GM12873 (cell line): Measurements from ENCODE around the gene MAP4K4.

Experiments
- CTCF ChIP-seq: IDR thresholded peaks from 2 replicates; pipeline ENCODE4 v1.5.1; 2012; ENCODE audit warnings: low read depth, mild to moderate bottlenecking, moderate library complexity, low read length, control low read depth; ENCODE audit not compliant: insufficient read depth; ENCODE audit errors: missing control alignments

Gene MAP4K4

GRCh38 chr2:101803128-101803527, 105.6 kb downstream of the MAP4K4 start:
- TF ChIP-seq CTCF: no peak

- no peak for TF ChIP-seq CTCF
These were observed 106.6 kb downstream of the MAP4K4 start for GRCh38 chr2:101803945-101804696.

GRCh38 chr2:101805152-101806088, 107.9 kb downstream of the MAP4K4 start:
- no peak for TF ChIP-seq CTCF

- TF ChIP-seq CTCF: no peak
These were observed 108.6 kb downstream of the MAP4K4 start for GRCh38 chr2:101806123-101806522.

GRCh38 chr2:101806701-101807100, 109.2 kb downstream of the MAP4K4 start:
- TF ChIP-seq CTCF: no peak

GRCh38 chr2:101807242-101807641, 109.7 kb downstream of the MAP4K4 start:
- no peak for TF ChIP-seq CTCF

GRCh38 chr2:101808006-101808562, 110.6 kb downstream of the MAP4K4 start:
- TF ChIP-seq CTCF: no peak
